Smooth muscle cell (in vitro differentiated cells): ENCODE results near the gene DNAJC16. TPM values are rescaled to one million over a fixed set of nuclear protein-coding genes. Genes with fewer than 3 reads are reported as not detected.
A peak's percentile ranks its signal among the peaks of the same experiment; 100 is the strongest.

Source experiments
- DNase-seq: peaks from one replicate; lab custom pipeline; 2025; ENCODE audit not compliant: unreplicated experiment; lab: John Stamatoyannopoulos, UW
- H2AFZ ChIP-seq: fragments of 200-600 bp; sonication (generic); 2 replicates; pipeline ENCODE4 v1.6.0; 2016; ENCODE audit warnings: antibody characterized with exemption, low read depth, mild to moderate bottlenecking
- H3F3A ChIP-seq: fragments of 200-600 bp; sonication (generic); 2 replicates; pipeline ENCODE4 v1.6.0; 2017; ENCODE audit warnings: antibody characterized with exemption, low read depth
- H3K27ac ChIP-seq: fragments of 200-600 bp; sonication (generic); 2 replicates; pipeline ENCODE4 v1.5.1; 2016; ENCODE audit warnings: low read depth, mild to moderate bottlenecking
- H3K27me3 ChIP-seq: fragments of 200-600 bp; sonication (generic); 2 replicates; pipeline ENCODE4 v1.6.1; 2016; ENCODE audit warnings: low read depth, mild to moderate bottlenecking
- H3K36me3 ChIP-seq: fragments of 200-600 bp; sonication (generic); 2 replicates; pipeline ENCODE4 v1.5.1; 2016; ENCODE audit warnings: low read depth
- H3K4me1 ChIP-seq: fragments of 200-600 bp; sonication (generic); 2 replicates; pipeline ENCODE4 v1.5.1; 2016; ENCODE audit warnings: low read depth
- H3K4me2 ChIP-seq: fragments of 200-600 bp; sonication (generic); 2 replicates; pipeline ENCODE4 v1.6.0; 2016; ENCODE audit warnings: mild to moderate bottlenecking
- H3K4me3 ChIP-seq: fragments of 200-600 bp; sonication (generic); 2 replicates; pipeline ENCODE4 v1.5.1; 2016; ENCODE audit warnings: mild to moderate bottlenecking
- H3K79me2 ChIP-seq: fragments of 200-600 bp; sonication (generic); 2 replicates; pipeline ENCODE4 v1.6.0; 2016; ENCODE audit warnings: low read depth, mild to moderate bottlenecking
- H3K9ac ChIP-seq: fragments of 200-600 bp; sonication (generic); 2 replicates; pipeline ENCODE4 v1.6.0; 2016; ENCODE audit warnings: low read depth
- H3K9me3 ChIP-seq: fragments of 200-600 bp; sonication (generic); replicated peaks from 2 replicates; pipeline ENCODE4 v1.5.1; 2016; ENCODE audit warnings: low read depth
- H4K20me1 ChIP-seq: fragments of 200-600 bp; sonication (generic); 2 replicates; pipeline ENCODE4 v1.6.0; 2016; ENCODE audit warnings: low read depth
- CTCF ChIP-seq: fragments of 200-600 bp; sonication (generic); IDR thresholded peaks from 2 replicates; pipeline ENCODE4 v1.5.1; 2017; ENCODE audit warnings: borderline replicate concordance, mild to moderate bottlenecking, antibody characterized with exemption; ENCODE audit not compliant: insufficient read depth, poor library complexity, severe bottlenecking
- WGBS: methylation state at CpG from one replicate; pipeline ENCODE4 v1.1.7; 2016; ENCODE audit warnings: low lambda C conversion rate; 5-methylcytosine and 5-hydroxymethylcytosine counted together
- polyA plus RNA-seq: library from polyadenylated mRNA; unstranded; fragments of >200 nt; fragmentation: Nextera tagmentation; extraction: Ambion mirVana; gene quantifications from 2 replicates; pipeline ENCODE4 v1.2.1, GENCODE V29; 2016
- total RNA-seq: library from RNA; depleted of rRNA; stranded (reverse); fragments of >200 nt; gene quantifications from 2 replicates; pipeline ENCODE4 v1.2.3, GENCODE V29; 2014

DNAJC16 gene
- total and polyA plus RNA-seq, 2 experiments from 2014 or later, result 4.0 to 18.3 TPM

GRCh38 chr1:15543589-15544568 is 17.2 kb downstream of the DNAJC16 start:
- Histone ChIP-seq H4K20me1 (no peaks in the 10 kb centered on the region), H3K36me3 (peaks cover 23% of the 10 kb centered on the region), H3K9me3 (no peaks in the 10 kb centered on the region), H3K4me3 (no peak overlapping the region), H2AFZ (no peak overlapping the region), H3K4me2 (peak overlapping the region; percentile 29), H3K27me3 (no peaks in the 10 kb centered on the region), H3K9ac (no peak overlapping the region), H3K4me1 (no peaks in the 10 kb centered on the region), H3K79me2 (no peaks in the 10 kb centered on the region), H3F3A (peaks cover 3% of the 10 kb centered on the region), H3K27ac (peak overlapping the region; percentile 67)
- TF ChIP-seq CTCF, result no peak
- DNase-seq, result no peak
- 66% methylated on average over 12 of the region's 12 CpGs for WGBS

GRCh38 chr1:15546641-15547040 is 20.0 kb downstream of the DNAJC16 start:
- no peaks in the 10 kb centered on the region for H3K4me1 ChIP-seq
- no peaks in the 10 kb centered on the region for H4K20me1 ChIP-seq
- H3F3A ChIP-seq, result peaks cover 3% of the 10 kb centered on the region
- WGBS, result 100% methylated on average over 2 of the region's 2 CpGs
- no peak for TF ChIP-seq CTCF
- H3K27ac ChIP-seq, result no peak overlapping the region
- H3K27me3 ChIP-seq, result no peaks in the 10 kb centered on the region
- peaks cover 23% of the 10 kb centered on the region for H3K36me3 ChIP-seq
- H3K9ac ChIP-seq, result no peak overlapping the region
- no peak overlapping the region for H3K4me2 ChIP-seq
- H3K9me3 ChIP-seq, result no peaks in the 10 kb centered on the region
- H3K79me2 ChIP-seq, result no peaks in the 10 kb centered on the region
- no peak for DNase-seq
- H3K4me3 ChIP-seq, result no peak overlapping the region
- no peak overlapping the region for H2AFZ ChIP-seq

GRCh38 chr1:15550573-15550972 is 23.9 kb downstream of the DNAJC16 start:
- no peak for DNase-seq
- Histone ChIP-seq H2AFZ (no peak overlapping the region), H3K36me3 (peaks cover 13% of the 10 kb centered on the region), H3K4me3 (no peak overlapping the region), H3K9me3 (no peaks in the 10 kb centered on the region), H3F3A (no peaks in the 10 kb centered on the region), H3K9ac (no peak overlapping the region), H3K79me2 (no peaks in the 10 kb centered on the region), H3K27ac (no peak overlapping the region), H3K4me1 (no peaks in the 10 kb centered on the region), H4K20me1 (no peaks in the 10 kb centered on the region), H3K4me2 (no peak overlapping the region), H3K27me3 (no peaks in the 10 kb centered on the region)
- 95% methylated on average over 6 of the region's 6 CpGs for WGBS
- TF ChIP-seq CTCF, result no peak

- Histone ChIP-seq H3K9ac (no peak overlapping the region), H3F3A (no peaks in the 10 kb centered on the region), H2AFZ (no peak overlapping the region), H3K4me2 (no peak overlapping the region), H3K27me3 (no peaks in the 10 kb centered on the region), H3K4me3 (no peak overlapping the region), H4K20me1 (no peaks in the 10 kb centered on the region), H3K79me2 (no peaks in the 10 kb centered on the region), H3K4me1 (no peaks in the 10 kb centered on the region), H3K9me3 (no peaks in the 10 kb centered on the region), H3K27ac (no peak overlapping the region), H3K36me3 (no peaks in the 10 kb centered on the region)
- DNase-seq, result no peak
- no peak for TF ChIP-seq CTCF
- 97% methylated on average over 2 of the region's 2 CpGs for WGBS
These were observed 30.4 kb downstream of the DNAJC16 start for GRCh38 chr1:15557008-15557407.
